ENCODE data around the gene CADPS2. TPM values are rescaled to one million over a fixed set of nuclear protein-coding genes. Genes with fewer than 3 reads are reported as not detected.

Gene CADPS2
- total and polyA plus RNA-seq, 10 of the 15 experiments (the other 5 are each of a cell fraction or from before 2014, with no cell fraction given), result 0.05 to 7.5 (median 0.25) TPM

DNA sequence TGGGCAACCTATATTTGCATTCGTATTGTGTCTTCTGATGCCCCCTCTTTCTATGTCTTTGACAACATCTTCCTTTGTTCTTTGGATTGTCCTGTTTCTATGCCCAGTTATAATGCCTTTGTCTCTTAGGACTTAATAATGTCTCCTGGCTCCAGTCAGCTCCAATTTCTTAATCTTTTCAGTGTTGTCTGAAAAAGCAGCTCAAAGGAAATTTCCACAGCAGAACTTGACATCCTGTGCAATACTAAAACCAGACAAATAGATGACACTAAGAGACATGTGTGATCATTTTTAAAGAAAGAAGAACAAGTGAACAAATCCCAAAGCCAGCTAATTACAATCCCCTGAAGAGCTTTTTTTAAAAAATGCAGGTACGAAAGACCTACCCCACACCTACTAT, 135.9 kb downstream of the CADPS2 start:
- H3K9me3 ChIP-seq (replicated peaks; ENCODE audit: control insufficient read depth, insufficient read depth, low read length), result no peaks in the 10 kb centered on the region
- POLR2A ChIA-PET, result interaction anchor here (0.5 to 0.6 kb wide), 2 partner anchors 12 kb away, joined by 3 to 6 read pairs; no protein-coding TSS in a partner anchor
- RAD21 ChIA-PET (ENCODE audit: unreplicated experiment), result interaction anchor here (0.8 to 2.4 kb wide), 6 partner anchors 8 to 617 kb away, joined by 3 to 6 read pairs (median 4); no protein-coding TSS in a partner anchor
- ATAC-seq, result no peak
- SMC1A ChIA-PET (ENCODE audit: uncharacterized antibody, unreplicated experiment), result interaction anchor here (0.6 to 8.7 kb wide), 14 partner anchors 7 to 132 kb away, joined by 3 to 85 read pairs (median 4); no protein-coding TSS in a partner anchor
- no peak overlapping the region for H3K9ac ChIP-seq (ENCODE audit: control insufficient read depth, insufficient read depth, low read length)
- CTCF ChIA-PET, result interaction anchor here (0.7 to 2.0 kb wide), 9 partner anchors 11 to 199 kb away, joined by 3 to 4 read pairs (median 3); no protein-coding TSS in a partner anchor
- H3K4me3 ChIP-seq, result no peak overlapping the region
- H3K4me1 ChIP-seq (ENCODE audit: control insufficient read depth, insufficient read depth, low read length), result no peaks in the 10 kb centered on the region
- 36% methylated on average over 2 of the region's 2 CpGs for WGBS (ENCODE audit: insufficient coverage, insufficient replicate concordance, low lambda C conversion rate, missing lambda C conversion rate)
- H3K79me2 ChIP-seq (ENCODE audit: control insufficient read depth, insufficient read depth, low read length), result no peaks in the 10 kb centered on the region
- no peaks in the 10 kb centered on the region for H4K20me1 ChIP-seq (ENCODE audit: control insufficient read depth, insufficient read depth)
- in situ Hi-C loops (cut with MboI) (no loop called here), intact Hi-C loops (cut with micrococcal nuclease; ENCODE audit: unreplicated experiment) (no loop called here)
- no peaks in the 10 kb centered on the region for H3K27me3 ChIP-seq (replicated peaks in 1 of 2; ENCODE audit: control insufficient read depth in 2 of 2, insufficient read depth in 2 of 2, low read length in 1 of 2)
- H3K36me3 ChIP-seq (ENCODE audit: control insufficient read depth in 2 of 2, insufficient read depth in 2 of 2, low read length in 1 of 2), result no peaks in the 10 kb centered on the region
- no peak for FAIRE-seq
- no TSS peak for BruUV-seq (replicated peaks)
- no peak overlapping the region for H3K4me2 ChIP-seq (ENCODE audit: control insufficient read depth, insufficient read depth)
- no peak overlapping the region for H3K27ac ChIP-seq (ENCODE audit: control insufficient read depth, insufficient read depth)
- H2AFZ ChIP-seq (ENCODE audit: control insufficient read depth, low read depth, low read length), result no peak overlapping the region
- DNase-seq (ENCODE audit: low read depth, low spot score), result no peak
- no peak for TF ChIP-seq TARDBP (IDR thresholded peaks at IDR 0.05; ENCODE audit: borderline replicate concordance)
- no peak for TF ChIP-seq IKZF1 (conservative IDR thresholded peaks at IDR 0.05)
- TF ChIP-seq, protein P1, sequence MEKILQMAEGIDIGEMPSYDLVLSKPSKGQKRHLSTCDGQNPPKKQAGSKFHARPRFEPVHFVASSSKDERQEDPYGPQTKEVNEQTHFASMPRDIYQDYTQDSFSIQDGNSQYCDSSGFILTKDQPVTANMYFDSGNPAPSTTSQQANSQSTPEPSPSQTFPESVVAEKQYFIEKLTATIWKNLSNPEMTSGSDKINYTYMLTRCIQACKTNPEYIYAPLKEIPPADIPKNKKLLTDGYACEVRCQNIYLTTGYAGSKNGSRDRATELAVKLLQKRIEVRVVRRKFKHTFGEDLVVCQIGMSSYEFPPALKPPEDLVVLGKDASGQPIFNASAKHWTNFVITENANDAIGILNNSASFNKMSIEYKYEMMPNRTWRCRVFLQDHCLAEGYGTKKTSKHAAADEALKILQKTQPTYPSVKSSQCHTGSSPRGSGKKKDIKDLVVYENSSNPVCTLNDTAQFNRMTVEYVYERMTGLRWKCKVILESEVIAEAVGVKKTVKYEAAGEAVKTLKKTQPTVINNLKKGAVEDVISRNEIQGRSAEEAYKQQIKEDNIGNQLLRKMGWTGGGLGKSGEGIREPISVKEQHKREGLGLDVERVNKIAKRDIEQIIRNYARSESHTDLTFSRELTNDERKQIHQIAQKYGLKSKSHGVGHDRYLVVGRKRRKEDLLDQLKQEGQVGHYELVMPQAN (conservative IDR thresholded peaks at IDR 0.05), result no peak
- TF ChIP-seq, protein P2, sequence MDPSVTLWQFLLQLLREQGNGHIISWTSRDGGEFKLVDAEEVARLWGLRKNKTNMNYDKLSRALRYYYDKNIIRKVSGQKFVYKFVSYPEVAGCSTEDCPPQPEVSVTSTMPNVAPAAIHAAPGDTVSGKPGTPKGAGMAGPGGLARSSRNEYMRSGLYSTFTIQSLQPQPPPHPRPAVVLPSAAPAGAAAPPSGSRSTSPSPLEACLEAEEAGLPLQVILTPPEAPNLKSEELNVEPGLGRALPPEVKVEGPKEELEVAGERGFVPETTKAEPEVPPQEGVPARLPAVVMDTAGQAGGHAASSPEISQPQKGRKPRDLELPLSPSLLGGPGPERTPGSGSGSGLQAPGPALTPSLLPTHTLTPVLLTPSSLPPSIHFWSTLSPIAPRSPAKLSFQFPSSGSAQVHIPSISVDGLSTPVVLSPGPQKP (IDR thresholded peaks at IDR 0.05; ENCODE audit: low read depth, low read length), result no peak
- TF ChIP-seq, protein P3, sequence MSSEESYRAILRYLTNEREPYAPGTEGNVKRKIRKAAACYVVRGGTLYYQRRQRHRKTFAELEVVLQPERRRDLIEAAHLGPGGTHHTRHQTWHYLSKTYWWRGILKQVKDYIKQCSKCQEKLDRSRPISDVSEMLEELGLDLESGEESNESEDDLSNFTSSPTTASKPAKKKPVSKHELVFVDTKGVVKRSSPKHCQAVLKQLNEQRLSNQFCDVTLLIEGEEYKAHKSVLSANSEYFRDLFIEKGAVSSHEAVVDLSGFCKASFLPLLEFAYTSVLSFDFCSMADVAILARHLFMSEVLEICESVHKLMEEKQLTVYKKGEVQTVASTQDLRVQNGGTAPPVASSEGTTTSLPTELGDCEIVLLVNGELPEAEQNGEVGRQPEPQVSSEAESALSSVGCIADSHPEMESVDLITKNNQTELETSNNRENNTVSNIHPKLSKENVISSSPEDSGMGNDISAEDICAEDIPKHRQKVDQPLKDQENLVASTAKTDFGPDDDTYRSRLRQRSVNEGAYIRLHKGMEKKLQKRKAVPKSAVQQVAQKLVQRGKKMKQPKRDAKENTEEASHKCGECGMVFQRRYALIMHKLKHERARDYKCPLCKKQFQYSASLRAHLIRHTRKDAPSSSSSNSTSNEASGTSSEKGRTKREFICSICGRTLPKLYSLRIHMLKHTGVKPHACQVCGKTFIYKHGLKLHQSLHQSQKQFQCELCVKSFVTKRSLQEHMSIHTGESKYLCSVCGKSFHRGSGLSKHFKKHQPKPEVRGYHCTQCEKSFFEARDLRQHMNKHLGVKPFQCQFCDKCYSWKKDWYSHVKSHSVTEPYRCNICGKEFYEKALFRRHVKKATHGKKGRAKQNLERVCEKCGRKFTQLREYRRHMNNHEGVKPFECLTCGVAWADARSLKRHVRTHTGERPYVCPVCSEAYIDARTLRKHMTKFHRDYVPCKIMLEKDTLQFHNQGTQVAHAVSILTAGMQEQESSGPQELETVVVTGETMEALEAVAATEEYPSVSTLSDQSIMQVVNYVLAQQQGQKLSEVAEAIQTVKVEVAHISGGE (CRISPR knock-in tag; IDR thresholded peaks at IDR 0.05), result no peak
- TF ChIP-seq MYC (IDR thresholded peaks at IDR 0.05; ENCODE audit: insufficient read depth, insufficient read length, insufficient replicate concordance, low read length, severe bottlenecking), result no peak
- no peak for TF ChIP-seq EGR1 (IDR thresholded peaks at IDR 0.05; ENCODE audit: borderline replicate concordance in 1 of 2, low read depth in 2 of 2, low read length in 2 of 2)
- TF ChIP-seq WRNIP1 (IDR thresholded peaks at IDR 0.05; ENCODE audit: borderline replicate concordance, low read depth, low read length), result no peak
- TF ChIP-seq, protein P4, sequence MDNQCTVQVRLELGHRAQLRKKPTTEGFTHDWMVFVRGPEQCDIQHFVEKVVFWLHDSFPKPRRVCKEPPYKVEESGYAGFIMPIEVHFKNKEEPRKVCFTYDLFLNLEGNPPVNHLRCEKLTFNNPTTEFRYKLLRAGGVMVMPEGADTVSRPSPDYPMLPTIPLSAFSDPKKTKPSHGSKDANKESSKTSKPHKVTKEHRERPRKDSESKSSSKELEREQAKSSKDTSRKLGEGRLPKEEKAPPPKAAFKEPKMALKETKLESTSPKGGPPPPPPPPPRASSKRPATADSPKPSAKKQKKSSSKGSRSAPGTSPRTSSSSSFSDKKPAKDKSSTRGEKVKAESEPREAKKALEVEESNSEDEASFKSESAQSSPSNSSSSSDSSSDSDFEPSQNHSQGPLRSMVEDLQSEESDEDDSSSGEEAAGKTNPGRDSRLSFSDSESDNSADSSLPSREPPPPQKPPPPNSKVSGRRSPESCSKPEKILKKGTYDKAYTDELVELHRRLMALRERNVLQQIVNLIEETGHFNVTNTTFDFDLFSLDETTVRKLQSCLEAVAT (IDR thresholded peaks at IDR 0.05), result no peak
- TF ChIP-seq, protein P5, sequence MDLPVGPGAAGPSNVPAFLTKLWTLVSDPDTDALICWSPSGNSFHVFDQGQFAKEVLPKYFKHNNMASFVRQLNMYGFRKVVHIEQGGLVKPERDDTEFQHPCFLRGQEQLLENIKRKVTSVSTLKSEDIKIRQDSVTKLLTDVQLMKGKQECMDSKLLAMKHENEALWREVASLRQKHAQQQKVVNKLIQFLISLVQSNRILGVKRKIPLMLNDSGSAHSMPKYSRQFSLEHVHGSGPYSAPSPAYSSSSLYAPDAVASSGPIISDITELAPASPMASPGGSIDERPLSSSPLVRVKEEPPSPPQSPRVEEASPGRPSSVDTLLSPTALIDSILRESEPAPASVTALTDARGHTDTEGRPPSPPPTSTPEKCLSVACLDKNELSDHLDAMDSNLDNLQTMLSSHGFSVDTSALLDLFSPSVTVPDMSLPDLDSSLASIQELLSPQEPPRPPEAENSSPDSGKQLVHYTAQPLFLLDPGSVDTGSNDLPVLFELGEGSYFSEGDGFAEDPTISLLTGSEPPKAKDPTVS (IDR thresholded peaks at IDR 0.05; ENCODE audit: low read depth, low read length), result no peak
